Activated CD4-positive, alpha-beta T cell treated with anti-CD3 and anti-CD28 coated beads for 48 hours (primary cell): ENCODE measurements around the gene OPN4.

Source experiments
- DNase-seq: peaks from one replicate; pipeline ENCODE4 v3.0.0-alpha.2; 2020

Gene OPN4

GRCh38 chr10:86662186-86663045, 8.1 kb downstream of the OPN4 start:
- no peak for DNase-seq

DNA sequence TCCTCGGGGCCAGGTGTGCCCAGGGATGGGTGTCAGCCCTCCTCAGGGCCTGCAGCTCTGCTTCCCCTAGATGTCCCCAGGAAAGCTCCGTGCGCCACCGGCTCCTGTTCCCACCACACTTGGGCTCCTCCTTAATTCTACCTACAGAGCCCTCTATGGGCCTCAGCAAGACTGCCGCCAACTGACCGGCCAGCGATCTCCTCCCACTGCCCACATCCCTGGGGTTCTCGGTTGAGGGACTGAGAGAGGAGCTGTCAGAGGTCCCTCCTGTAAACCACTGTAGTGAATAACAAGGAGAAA, 8.6 kb downstream of the OPN4 start:
- DNase-seq: no peak

GRCh38 chr10:86663576-86664339, 9.4 kb downstream of the OPN4 start:
- DNase-seq: no peak

DNA sequence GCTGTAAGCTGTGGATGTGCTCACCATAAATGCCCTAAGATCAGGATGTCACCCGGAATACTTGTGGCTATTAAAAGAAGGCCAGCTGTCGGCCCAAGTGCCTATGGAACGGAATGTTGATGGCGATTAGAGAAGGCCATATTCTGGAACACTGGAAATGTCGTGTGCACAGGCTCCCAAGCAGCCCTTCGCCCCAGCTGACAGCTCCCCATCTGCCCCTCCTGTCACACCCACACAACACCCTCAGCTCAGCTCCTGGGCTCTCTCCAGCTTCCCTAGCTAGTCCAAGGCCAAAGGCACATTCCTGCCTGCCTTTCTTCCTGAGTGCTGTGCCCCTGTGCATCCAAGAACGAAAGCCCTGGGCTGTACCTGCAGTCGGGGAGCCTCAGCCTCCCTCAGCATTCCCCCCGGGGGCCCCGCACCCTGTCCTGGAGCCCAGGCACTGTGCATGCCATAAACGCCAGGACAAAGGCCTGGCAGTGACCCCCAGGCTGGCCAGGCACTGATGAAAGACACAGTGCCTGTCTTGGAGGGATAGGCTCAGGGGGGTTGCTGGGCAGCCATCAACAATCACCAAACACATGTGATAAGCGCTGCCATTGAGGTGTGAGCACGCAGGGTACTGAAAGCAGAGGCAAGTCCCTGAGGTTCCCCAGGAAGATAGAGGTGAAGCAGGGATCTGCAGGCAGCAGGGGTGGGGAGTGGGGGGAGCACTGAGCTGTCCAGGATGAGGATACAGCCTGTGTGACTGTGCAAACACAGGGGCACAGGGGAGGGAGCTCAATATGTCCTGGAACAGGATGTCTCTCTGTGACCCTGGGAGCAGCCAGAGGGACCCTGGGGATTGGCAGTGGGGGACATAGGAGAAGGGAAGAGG, 10.2 kb downstream of the OPN4 start:
- no peak for DNase-seq

DNA sequence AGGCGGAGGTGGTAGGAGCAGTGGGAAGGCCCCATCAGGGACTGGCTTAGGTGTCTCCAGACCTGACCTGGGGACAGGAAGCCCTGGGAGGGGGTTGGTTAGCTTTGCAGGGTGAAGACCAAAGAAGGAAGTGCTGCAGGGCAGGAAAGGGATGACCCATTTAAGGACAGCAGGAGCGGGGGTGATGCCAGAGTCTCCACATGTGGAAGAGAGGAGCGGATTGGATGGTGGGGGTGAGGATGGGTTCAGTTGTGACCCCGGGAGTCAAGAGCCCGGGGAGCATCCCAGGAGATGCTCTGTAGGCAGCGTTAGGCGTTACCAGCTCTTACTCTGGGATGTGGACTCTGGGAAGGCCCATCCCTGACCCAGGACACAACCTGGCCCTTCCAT, 10.9 kb downstream of the OPN4 start:
- DNase-seq: no peak

GRCh38 chr10:86665868-86666267, 11.5 kb downstream of the OPN4 start:
- no peak for DNase-seq

GRCh38 chr10:86666538-86666937, 12.2 kb downstream of the OPN4 start:
- no peak for DNase-seq

DNA sequence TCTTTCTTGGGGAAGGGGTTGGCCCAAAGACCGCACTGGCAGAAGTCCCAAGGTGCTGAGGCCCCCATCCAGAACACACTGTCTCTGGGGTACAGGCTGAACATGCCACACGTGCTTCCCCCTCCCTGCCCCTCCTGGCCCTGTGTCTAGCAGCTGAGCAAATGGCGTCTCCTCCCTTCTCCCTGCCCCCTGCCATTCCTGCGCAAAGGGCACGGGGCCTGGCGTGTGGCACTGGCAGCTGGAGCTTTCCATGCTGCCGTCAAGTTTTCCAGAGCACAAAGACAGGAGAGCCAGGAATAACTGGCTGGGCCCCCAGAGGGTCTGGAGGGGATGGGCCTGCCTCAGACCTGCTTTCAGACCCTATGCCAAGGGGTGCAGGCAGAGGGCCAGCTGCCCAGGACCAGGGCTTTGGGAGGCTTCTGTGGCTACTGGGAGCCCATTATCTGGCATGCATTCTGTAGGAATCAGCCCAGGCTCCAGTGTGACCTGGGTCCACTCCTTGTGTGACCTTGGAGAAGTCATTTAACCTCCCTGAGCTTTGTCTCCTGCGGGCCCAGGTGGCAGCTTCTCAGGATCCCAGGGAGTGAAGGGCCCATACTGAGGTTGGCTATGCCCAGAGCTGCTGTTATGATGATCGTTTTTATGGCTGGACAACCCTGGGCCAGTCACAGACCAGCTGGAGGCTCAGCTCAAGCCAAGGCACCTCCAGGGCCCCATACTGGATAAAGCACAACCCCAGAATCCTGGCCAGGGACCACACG, 13.3 kb downstream of the OPN4 start:
- no peak for DNase-seq

DNA sequence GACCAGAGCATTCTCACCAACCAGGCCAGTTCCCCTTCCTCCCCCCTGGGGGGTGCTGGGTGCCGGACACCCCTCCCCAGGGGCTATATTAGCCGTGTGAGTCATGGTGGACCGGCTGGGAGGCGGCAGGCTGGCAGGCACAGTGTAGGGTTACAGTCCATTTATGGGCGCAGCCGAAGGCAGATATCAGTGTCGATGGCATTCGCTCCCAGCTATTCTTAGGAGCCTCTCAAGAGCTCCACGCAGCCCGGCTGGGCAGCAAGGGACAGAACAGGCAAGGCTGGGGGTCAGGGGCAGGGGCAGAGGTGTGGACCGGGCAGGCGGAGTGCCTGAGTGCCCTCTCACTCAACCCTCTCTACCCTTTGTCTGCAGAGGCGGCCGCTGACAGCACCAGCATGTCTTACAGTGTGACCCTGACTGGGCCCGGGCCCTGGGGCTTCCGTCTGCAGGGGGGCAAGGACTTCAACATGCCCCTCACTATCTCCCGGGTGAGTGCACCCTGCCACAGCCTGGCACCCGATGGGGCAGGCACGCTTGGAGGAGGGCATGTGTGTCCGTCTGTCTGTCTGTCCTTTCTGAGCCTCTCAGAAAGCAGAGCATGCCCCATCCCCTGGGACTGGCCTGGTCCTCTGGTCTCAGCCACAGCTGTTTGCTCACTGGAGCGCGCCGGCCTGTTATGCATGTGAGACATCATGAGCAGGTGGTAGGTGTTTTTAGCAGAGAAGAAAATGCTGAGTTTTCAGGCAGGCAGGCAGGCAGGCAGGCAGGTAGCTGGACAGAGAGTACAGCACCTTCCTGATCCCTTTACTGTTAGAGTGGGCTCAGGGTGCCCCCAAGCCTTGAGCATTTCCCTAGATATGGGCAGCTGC, 14.2 kb downstream of the OPN4 start, which contains the start of gene LDB3:
LDB3 (plus strand) TSS at position 215 of the 869 bp plus-strand sequence; CDS start at position 396, 181 bp downstream.
- no peak for DNase-seq

DNA sequence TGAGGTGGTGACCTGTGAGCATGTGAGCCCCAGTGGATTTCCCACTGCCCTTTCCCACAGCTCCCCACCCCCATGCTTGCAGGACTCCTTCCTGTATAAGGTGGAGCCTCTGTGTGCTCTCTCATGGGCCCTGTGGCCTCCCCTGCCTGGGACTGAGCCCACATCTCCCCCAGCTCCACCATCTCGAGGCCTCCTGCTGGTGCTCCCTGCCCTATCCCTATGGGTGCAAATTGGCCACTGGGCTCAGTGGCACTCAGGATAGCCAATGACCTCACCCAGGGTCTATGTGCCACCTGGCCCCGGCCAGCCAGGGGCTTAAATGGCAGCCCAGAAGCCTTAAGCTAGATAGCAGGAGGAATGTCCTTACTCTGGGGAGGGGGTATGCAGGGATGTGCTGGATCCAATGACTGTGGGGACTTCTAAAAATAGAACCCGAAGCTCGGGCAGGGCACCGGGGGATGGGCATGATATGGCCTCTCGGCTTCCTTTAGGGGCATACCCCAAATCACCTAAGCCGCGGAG, 16.0 kb downstream of the OPN4 start:
- no peak for DNase-seq

DNA sequence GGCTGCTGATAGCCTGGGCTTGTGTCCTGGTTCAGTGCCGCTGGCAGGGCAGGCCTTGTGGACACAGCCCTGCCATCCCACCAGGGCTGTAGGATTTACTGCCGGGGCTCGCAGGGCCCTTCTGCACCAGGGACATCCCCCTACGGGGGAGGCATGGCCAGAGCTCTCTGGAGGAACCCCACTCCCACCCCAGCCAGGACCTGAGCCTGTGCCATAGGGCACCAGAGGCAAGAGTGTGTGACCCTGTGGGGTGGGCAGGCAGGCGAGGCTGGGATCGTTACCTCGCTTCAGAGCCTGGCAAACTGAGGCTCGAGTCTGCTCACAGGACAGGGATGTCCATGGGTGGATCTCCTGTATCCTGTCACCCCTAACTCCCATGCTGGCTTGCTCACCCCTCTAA, 16.5 kb downstream of the OPN4 start:
- DNase-seq: no peak

- no peak for DNase-seq
Observed at GRCh38 chr10:86671419-86671818, 17.1 kb downstream of the OPN4 start.

GRCh38 chr10:86671985-86672710, 17.8 kb downstream of the OPN4 start:
- DNase-seq: no peak

DNA sequence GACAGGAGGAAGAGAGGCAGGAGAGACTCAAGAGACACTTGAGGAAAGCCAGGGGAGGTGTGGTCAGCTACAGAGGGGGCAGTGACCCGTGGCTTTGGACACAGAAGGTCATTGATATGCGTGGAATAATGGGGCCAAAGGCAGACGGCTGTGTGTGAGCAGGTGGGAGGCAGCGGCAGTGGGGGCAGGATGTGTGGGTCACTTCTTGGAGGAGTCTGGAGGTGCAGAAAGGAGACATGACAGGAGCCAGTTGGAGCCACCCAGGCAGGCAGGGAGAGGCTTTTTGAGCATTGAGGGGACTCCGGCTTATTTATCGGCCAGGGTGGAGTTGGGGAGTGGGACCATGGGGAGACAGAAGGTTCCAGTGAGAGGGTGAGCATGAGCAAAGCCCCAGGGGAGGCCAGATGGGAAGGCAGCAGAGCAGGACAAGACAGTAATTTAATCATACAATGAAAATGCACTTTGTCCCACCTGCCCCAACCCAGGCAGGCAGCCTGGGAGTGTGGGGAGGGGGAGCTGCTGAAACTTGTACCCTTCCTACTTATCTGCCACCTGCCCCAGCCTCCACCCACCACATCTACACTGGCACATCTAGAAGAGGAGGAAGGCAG, 19.0 kb downstream of the OPN4 start:
- no peak for DNase-seq

DNA sequence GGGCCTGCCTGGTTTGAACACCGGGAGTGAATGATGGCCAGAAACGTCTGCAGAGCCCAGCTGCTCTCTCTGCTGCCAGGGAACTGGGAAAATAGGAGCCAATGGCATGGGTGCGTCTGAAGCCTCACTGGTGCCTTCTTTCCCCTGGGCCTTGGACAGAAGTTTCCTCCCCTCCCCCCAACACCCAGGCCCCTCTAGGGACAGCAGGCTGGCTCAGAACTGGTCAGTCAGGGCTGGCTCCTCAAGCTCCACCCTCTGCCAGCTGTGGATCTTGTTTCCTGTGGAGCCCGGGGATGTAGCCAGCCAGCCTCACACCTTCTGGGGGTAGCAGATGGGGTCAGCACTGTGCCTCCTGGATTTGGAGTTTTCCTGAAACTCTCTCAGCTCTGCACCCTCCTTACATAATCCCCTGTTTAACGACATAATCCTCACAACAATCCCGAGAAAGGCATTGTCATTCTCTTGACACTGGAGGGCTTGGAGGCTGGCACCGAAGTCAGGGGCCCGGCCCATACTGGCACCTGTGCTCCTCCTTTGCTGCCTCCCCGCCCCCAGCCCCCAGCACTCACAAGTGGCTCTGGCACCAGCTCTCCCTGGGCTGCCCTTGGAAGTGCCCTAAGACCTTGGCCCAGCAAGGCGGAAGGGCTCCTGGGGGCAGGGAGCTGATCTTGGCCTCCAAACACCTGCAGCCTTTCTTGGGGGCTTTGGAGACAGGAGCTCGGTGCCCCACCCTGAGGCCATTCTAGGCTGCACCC, 19.7 kb downstream of the OPN4 start:
- DNase-seq: no peak

DNA sequence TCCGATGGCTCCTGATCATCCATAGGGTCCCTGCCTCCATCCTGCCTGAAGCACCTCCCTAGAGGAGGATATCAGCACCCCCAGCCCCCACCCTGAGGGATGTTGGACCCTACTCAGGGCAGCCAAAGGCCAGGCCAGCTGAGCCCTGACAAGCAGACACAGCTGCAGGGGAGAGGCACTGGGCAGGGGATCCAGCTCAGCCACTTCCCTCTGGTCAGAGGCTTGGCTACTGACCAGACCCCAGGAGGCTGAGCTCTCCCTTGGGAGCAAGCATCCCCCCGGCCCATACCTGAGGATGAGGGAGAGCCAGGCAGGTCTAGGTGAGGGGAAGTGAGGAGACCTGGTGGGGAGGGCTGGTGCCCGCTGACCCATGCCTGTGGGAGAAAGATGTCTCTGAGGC, 20.6 kb downstream of the OPN4 start:
- no peak for DNase-seq

DNA sequence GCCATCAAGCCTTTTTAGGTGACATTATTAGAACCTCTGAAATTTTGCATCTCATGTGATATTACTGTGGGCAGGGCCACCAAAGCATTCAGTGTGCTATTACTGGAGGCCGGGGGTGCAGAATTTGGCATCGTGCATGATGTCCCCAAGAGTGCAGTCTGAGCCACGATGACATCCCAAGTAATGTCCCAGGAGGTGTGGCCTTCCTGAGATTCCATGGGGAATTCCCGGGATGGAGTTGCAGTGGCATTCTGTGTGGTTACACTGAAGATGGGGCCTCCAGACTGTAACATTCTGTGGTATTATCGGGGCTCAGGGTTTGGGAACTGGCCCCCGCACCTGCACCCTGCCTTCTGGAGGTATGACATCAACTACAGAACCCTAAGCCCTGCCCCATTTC, 23.0 kb downstream of the OPN4 start:
- DNase-seq: no peak

- DNase-seq: no peak
Observed at GRCh38 chr10:86678999-86679792, 24.8 kb downstream of the OPN4 start.

GRCh38 chr10:86681047-86681446, 26.7 kb downstream of the OPN4 start:
- DNase-seq: no peak
